Middle frontal gyrus (tissue), 1 donor: ENCODE measurements around the gene SEMA3D.
A peak's percentile ranks its signal among the peaks of the same experiment; 100 is the strongest.

Experiments
- DNase-seq: peaks from one replicate; pipeline ENCODE4 v3.0.0-alpha.2; 2015; ENCODE audit warnings: low spot score; ENCODE audit errors: extremely low spot score

The SEMA3D gene

GRCh38 chr7:85186521-85187241 is at the start of gene SEMA3D:
Gene SEMA3D, minus strand, starts transcription at chr7:85187056. Its CDS starts 65,165 bp downstream, at chr7:85121891.
- peak; percentile 61 for DNase-seq

GRCh38 chr7:85234730-85235129 is 47.9 kb upstream of the SEMA3D start:
- DNase-seq: no peak

- no peak for DNase-seq
Measured at GRCh38 chr7:85232068-85232467, 45.2 kb upstream of the SEMA3D start.

GRCh38 chr7:85230623-85231022 is 43.8 kb upstream of the SEMA3D start:
- DNase-seq: no peak

- no peak for DNase-seq
Measured at GRCh38 chr7:85229544-85229943, 42.7 kb upstream of the SEMA3D start.

GRCh38 chr7:85226361-85227085 is 39.7 kb upstream of the SEMA3D start:
- no peak for DNase-seq

- no peak for DNase-seq
Measured at GRCh38 chr7:85224171-85224570, 37.3 kb upstream of the SEMA3D start.

GRCh38 chr7:85222522-85222921 is 35.7 kb upstream of the SEMA3D start:
- no peak for DNase-seq

- DNase-seq: no peak
Measured at GRCh38 chr7:85221796-85222195, 34.9 kb upstream of the SEMA3D start.

GRCh38 chr7:85220651-85221050 is 33.8 kb upstream of the SEMA3D start:
- no peak for DNase-seq

GRCh38 chr7:85220023-85220422 is 33.2 kb upstream of the SEMA3D start:
- no peak for DNase-seq

GRCh38 chr7:85217085-85217484 is 30.2 kb upstream of the SEMA3D start:
- DNase-seq: no peak

- no peak for DNase-seq
Measured at GRCh38 chr7:85215098-85215497, 28.2 kb upstream of the SEMA3D start.

- DNase-seq: no peak
Measured at GRCh38 chr7:85213500-85213899, 26.6 kb upstream of the SEMA3D start.

GRCh38 chr7:85205754-85206153 is 18.9 kb upstream of the SEMA3D start:
- no peak for DNase-seq

- no peak for DNase-seq
Measured at GRCh38 chr7:85204496-85204895, 17.6 kb upstream of the SEMA3D start.

GRCh38 chr7:85204061-85204460 is 17.2 kb upstream of the SEMA3D start:
- DNase-seq: no peak

- DNase-seq: no peak
Measured at GRCh38 chr7:85201209-85201608, 14.4 kb upstream of the SEMA3D start.

- no peak for DNase-seq
Measured at GRCh38 chr7:85196696-85197095, 9.8 kb upstream of the SEMA3D start.

- no peak for DNase-seq
Measured at GRCh38 chr7:85191383-85191782, 4.5 kb upstream of the SEMA3D start.

- DNase-seq: no peak
Measured at GRCh38 chr7:85186083-85186520, 754 bp downstream of the SEMA3D start.

GRCh38 chr7:85185424-85186082 is 1.3 kb downstream of the SEMA3D start:
- DNase-seq: no peak
